Fibroblast of peridontal ligament (primary cell): ENCODE measurements around the gene CDH6.

ENCODE experiments used
- DNase-seq: peaks from one replicate; pipeline ENCODE4 v3.0.0-alpha.2; 2010; ENCODE audit errors: extremely low read depth

The CDH6 gene

DNA sequence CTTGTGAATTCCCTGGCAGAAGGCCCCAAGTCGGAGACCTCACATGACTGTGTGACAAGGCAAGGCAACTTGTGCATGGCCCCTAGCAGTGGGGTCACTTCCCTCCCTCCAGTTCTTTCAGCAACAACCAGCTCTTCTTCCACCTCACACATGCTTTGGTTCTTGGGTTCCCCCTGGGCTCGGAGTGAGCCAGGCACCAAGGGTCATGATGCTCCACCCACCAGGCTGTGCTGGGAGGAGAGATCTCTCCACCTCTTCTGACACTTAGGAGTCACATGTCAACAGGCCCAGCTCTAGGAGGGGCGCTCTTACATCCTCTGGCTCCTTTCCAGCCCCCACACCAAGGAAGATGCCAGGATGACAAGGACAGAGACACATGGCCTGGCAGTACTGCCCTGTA lies 56.7 kb downstream of the CDH6 start:
- no peak for DNase-seq

DNA sequence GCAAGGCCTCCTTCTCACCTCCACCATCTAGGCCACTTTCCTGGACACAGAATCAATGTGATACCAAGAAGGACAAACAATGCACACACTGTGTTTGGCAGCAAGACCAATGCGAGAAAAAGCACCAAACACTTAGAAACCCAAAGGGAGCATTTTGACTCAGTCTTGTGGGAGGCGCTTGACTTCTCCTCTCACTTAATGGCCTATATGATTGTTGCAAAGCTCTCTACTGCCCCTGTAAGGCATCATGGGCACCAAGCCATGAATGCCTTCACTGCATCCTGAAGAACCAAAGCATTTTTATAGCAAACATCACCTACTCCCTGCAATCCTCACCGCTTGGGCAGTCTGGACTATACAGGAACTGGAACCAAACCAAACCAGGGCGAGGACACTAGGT lies 57.5 kb downstream of the CDH6 start:
- no peak for DNase-seq

DNA sequence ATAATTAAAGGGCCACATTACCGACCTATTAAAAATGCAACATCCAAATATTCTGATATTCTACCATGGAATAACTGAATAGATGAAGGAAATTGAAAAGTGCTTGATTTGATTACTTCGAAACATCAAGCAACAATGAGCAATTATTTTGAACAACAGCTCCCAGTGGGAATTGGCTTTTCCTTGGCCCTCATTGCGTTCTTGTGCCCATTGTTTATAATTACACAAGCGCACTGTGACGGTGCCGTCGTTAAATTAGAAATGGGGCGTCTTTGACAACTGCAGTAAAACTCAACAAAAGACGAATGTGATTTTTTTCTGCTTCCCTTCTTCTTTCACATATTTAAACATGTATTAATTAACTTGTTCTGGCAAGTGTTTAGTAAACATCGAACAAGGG lies 61.6 kb downstream of the CDH6 start:
- no peak for DNase-seq

GRCh38 chr5:31268256-31268655 lies 74.8 kb downstream of the CDH6 start:
- DNase-seq: no peak

GRCh38 chr5:31268686-31269085 lies 75.2 kb downstream of the CDH6 start:
- DNase-seq: no peak

DNA sequence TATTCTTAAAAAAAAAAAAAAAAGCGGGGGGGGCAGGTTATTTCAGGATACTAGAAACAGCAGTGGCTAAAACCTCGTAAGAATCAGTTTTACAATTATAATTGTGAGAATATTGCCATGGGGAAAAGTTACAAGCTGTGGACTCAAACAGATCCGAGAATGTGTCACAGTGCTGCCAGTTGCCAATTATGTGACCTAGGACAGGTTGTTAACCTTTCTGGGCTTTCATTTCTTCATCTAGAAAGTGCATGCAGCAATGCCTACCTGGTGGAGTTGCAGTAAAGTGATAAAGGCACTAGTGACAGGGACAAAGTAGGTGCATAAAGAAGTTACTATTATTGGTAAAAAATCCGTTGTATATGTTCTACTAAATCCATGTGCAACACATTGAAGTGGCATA lies 75.8 kb downstream of the CDH6 start:
- DNase-seq: no peak

DNA sequence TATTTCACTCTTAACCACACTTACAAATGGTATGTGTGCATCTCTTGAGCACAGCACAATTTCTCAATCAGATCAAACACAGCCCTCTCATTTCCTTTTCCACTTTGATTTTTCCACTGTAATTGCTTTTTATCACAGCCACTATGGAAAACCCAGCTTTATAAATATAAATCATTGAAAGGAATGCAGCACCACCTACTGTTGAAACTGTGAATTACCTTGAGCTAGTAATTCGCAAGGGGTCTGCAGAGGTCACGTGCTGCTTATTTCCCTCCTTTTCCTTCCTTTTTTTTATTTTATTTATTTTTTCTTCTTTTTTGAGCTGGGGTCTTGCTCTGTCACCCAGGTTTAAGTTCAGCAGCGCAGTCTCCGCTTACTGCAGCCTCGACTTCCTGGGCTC lies 76.9 kb downstream of the CDH6 start:
- peak; percentile 41 for DNase-seq

GRCh38 chr5:31271567-31271966 lies 78.1 kb downstream of the CDH6 start:
- no peak for DNase-seq

GRCh38 chr5:31273161-31273560 lies 79.7 kb downstream of the CDH6 start:
- no peak for DNase-seq

- DNase-seq: peak; percentile 61
These were observed 80.3 kb downstream of the CDH6 start for GRCh38 chr5:31273631-31274378.

DNA sequence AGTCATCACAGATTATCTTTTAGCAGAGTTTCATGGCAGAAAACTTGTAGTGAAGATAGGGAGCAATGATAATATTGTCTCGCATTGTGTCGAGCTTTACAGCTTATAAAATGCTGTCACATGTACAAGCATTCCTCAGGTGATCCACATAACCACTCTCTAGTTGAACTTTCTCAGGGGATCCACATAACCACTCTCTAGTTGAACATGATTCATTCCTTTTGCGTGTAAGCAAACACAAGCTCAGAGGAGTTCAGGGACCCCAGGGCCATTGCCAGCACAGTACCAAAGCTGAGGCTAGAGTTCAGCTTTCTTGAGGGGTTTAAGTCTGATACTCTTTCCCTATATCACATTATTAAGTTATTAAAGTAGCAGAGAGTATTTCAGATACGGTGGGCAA lies 86.7 kb downstream of the CDH6 start:
- DNase-seq: no peak

DNA sequence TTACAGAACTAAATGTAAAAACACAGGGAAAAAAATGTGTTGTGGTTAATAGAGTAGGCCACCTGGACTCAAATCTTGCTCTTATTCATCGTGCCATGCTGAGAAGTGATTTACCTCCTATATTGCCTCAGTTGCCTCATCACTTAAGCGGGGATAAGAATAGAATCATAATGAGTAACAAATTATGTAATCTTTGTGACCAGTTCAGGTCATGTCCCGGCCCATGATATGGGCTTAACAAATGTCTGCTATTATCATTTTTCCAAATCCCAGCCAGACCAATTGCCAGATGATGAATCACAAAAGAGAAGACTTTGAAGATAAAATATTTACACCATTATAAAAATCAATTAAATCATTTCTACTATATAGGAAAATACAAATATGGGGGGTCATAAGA lies 89.8 kb downstream of the CDH6 start:
- no peak for DNase-seq

- DNase-seq: peak; percentile 33
These were observed 91.5 kb downstream of the CDH6 start for GRCh38 chr5:31285025-31285424.

DNA sequence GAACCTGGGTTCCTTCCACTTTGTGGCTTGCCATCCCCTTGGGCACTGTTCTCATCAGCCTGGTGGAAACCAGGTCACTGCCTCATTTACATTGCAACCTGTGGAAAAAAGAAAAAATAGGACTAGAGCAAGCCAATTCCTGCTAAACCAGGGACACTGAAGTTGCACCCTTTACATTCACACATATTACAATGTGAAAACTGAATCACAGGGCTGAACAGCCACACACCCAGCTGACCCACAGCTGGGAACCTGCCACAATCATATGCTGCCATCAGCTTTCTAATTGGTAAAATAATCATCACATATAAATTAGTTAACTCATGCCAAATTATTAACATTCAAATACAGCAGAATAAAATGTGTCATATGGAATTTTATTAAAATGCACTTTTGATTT lies 94.5 kb downstream of the CDH6 start:
- DNase-seq: no peak

DNA sequence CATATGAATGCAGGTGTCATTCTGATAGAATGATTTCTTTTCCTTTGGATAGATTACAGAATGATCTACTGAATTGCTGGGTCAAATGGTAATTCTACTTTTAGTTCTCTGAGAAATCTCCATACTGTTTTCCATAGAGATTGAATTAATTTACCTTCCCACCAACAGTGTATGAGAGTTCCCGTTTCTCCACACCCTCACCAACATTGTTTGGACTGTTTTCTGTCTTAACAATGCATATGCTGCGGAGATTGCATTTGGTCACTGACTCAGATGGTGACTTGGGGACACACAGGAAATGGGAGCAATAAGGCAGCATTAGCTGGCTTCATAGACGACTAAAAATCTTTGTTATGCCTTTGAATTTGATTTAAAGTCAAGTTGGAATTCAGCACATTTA lies 95.9 kb downstream of the CDH6 start:
- no peak for DNase-seq

GRCh38 chr5:31291323-31291854 lies 97.9 kb downstream of the CDH6 start:
- DNase-seq: no peak

DNA sequence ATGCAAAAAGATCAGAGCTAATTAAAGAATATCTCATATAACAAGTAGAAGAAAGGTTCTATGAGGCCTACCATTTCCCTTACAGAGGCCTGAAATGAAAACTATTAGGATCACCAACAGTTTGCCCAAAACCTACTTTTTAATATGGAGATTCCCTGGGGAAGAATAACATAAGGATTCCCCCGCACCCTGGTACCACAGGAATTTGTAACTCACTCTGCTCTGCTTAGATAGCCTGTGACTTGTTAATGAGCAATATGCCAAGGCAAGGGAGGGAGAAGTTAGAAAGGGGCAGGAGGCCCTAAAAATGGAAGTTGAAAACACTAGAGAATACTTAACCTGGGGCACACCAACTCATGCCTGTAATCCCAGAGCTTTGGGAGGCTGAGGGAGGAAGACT lies 107.0 kb downstream of the CDH6 start:
- peak; percentile 17 for DNase-seq

DNA sequence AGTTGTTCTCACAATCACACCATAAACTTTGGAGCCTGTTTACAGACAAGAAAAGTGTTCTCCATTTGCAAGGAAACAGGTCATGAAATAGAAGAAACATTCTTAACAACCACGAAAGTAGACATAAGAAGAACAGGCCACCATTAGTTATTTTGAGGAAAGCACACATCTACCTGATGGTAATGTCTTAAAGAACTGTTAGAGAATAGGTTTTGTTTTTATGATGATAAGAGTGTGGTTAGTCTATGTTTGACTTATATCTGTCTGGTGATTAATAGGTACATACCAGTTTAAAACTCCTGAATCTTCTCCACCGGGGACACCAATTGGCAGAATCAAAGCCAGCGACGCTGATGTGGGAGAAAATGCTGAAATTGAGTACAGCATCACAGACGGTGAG lies 108.3 kb downstream of the CDH6 start:
- no peak for DNase-seq

DNA sequence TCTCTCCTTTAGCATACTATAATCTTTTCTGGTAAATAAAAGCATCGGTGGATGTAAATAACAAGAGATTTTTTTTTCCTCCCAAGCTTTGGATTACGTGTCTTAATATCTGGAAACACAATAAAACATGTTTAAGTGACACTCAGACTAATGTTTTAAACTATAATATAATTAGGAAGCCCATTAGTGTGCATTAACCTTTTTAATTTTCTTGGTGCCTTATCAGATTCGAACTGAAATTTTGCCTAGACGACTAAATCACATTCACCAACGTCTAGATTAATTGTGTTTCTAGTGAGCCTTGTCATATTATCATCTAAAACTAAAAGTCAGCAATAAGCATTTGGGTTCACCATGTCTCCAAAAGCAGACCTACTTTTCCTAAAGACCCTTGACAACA lies 110.2 kb downstream of the CDH6 start:
- DNase-seq: no peak

GRCh38 chr5:31317665-31318064 lies 124.2 kb downstream of the CDH6 start:
- DNase-seq: no peak

DNA sequence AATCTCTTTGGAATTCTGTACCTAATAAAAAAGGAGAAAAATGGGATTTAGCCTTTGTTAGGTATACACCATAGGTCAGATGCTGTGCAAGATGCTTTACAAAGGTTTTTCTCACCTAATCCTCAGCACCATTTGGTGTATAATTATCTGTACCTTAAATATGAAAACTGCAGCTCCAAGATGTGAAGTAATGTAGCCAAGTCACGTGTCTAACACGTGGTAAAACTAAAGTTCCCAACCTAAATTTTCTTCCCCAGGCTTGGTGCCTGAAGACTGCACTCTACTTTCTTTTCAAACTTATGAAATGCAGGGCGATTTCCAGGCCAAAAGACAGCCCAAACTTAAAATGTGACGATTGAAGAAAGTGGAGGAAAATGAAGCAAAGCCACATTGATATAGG lies 125.8 kb downstream of the CDH6 start:
- DNase-seq: no peak

DNA sequence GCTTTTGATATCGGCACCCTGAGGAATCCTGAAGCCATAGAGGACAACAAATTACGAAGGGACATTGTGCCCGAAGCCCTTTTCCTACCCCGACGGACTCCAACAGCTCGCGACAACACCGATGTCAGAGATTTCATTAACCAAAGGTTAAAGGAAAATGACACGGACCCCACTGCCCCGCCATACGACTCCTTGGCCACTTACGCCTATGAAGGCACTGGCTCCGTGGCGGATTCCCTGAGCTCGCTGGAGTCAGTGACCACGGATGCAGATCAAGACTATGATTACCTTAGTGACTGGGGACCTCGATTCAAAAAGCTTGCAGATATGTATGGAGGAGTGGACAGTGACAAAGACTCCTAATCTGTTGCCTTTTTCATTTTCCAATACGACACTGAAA lies 129.5 kb downstream of the CDH6 start:
- no peak for DNase-seq

GRCh38 chr5:31324842-31325241 lies 131.4 kb downstream of the CDH6 start:
- DNase-seq: no peak
